ENCODE data around the gene DLX3.

DLX3 gene

DNA sequence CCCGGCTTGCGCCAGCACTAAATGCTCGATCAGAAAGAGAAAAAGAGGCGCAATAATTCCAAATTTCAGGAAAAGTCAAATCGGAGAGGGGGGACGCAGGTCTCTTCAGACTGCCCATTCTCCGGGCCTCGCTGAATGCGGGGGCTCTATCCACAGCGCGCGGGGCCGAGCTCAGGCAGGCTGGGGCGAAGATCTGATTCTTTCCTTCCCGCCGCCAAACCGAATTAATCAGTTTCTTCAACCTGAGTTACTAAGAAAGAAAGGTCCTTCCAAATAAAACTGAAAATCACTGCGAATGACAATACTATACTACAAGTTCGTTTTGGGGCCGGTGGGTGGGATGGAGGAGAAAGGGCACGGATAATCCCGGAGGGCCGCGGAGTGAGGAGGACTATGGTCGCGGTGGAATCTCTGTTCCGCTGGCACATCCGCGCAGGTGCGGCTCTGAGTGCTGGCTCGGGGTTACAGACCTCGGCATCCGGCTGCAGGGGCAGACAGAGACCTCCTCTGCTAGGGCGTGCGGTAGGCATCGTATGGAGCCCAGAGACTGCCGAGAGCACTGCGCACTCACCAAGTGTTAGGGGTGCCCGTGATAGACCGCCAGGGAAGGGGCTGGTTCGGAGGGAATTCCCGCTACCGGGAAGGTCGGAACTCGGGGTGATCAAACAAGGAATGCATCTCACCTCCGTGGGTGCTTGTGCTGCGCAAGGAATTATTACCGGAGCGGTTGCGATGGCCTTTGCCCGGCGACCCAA is 30.1 kb downstream of the DLX3 start:
- H4K91ac ChIP-seq (ENCODE audit: low read depth, low read length, poor library complexity), result no peak overlapping the region
- no CpG with 5 or more reads among the region's 52 CpGs for WGBS, 2 donors (ENCODE audit: extremely low coverage in 2 of 2, insufficient read length in 2 of 2, insufficient replicate concordance in 1 of 2)
- H3K4ac ChIP-seq (ENCODE audit: low read length), result no peak overlapping the region
- no peaks in the 10 kb centered on the region for H3K36me3 ChIP-seq (replicated peaks in 1 of 2; ENCODE audit: control insufficient read depth in 2 of 2, insufficient read depth in 2 of 2, low read length in 2 of 2)
- peak overlapping the region; percentile 61 for H2AK5ac ChIP-seq (ENCODE audit: low read depth, low read length)
- peak overlapping the region; percentile 11 for H2BK15ac ChIP-seq (ENCODE audit: low read length)
- no peak overlapping the region for H3K4me3 ChIP-seq (ENCODE audit: low read length in 2 of 2)
- DNase-seq (ENCODE audit: low spot score), result no peak
- no peak overlapping the region for H3K4me2 ChIP-seq (ENCODE audit: insufficient read depth, low read length, poor library complexity, severe bottlenecking)
- no peak overlapping the region for H4K8ac ChIP-seq (ENCODE audit: low read depth, low read length)
- peak overlapping the region; percentile 76 for H3K18ac ChIP-seq (ENCODE audit: low read length)
- H2BK120ac ChIP-seq (ENCODE audit: low read depth, low read length), result no peak overlapping the region
- H3K27ac ChIP-seq (replicated peaks; ENCODE audit: low read length), result no peak overlapping the region
- H3K9ac ChIP-seq (ENCODE audit: low read depth, low read length, poor library complexity), result no peak overlapping the region
- H3K9me3 ChIP-seq (replicated peaks in 1 of 2; ENCODE audit: control insufficient read depth in 2 of 2, insufficient read depth in 1 of 2, low read depth in 1 of 2, low read length in 2 of 2), result peaks cover 0 to 3% of the 10 kb centered on the region in 2 donors
- peak overlapping the region; percentile 40 for H2AFZ ChIP-seq (ENCODE audit: low read length)
- no peaks in the 10 kb centered on the region for H3K79me1 ChIP-seq (ENCODE audit: low read depth, low read length)
- H3K4me1 ChIP-seq (ENCODE audit: control insufficient read depth in 2 of 2, insufficient read depth in 1 of 2, low read depth in 1 of 2, low read length in 2 of 2), result peaks cover 12 to 22% of the 10 kb centered on the region in 2 donors
- H2BK12ac ChIP-seq (ENCODE audit: low read length), result no peak overlapping the region
- H3K23ac ChIP-seq (ENCODE audit: low read depth, low read length, poor library complexity), result peak overlapping the region; percentile 44
- H3K14ac ChIP-seq (ENCODE audit: low read length), result no peak overlapping the region
- H3K27me3 ChIP-seq (ENCODE audit: control insufficient read depth in 3 of 3, insufficient read depth in 3 of 3, low read depth in 1 of 3, low read length in 3 of 3), result peaks cover 49 to 85% (median 79%) of the 10 kb centered on the region in 3 experiments
- H2BK5ac ChIP-seq (ENCODE audit: low read length), result no peak overlapping the region

DNA sequence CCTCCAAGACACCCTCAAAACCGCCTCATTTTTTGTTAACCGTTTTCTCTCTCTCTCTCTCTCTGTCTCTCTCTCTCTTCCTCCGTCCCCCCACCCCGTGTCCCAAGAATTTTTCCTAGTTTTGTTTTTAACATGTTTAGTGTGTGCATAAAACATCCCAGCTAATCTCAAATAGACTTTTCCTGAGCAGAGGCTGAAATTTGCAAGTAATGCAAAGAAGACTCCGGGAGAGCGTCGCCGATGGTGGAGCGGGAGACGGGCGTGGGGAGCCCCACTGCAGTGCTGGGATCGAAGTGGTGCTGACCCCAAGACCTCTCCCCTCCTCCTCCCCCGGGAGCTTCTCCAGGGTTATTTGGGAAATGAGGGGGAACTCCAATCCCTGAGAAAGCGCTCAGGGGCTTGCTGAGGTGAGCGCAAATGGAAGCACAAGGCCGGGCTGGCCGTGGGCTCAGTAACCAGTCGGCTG is 30.7 kb downstream of the DLX3 start:
- Histone ChIP-seq H3K4me1 (ENCODE audit: control insufficient read depth in 2 of 2, insufficient read depth in 1 of 2, low read depth in 1 of 2, low read length in 2 of 2) (peaks cover 12 to 21% of the 10 kb centered on the region in 2 donors), H3K23ac (ENCODE audit: low read depth, low read length, poor library complexity) (no peak overlapping the region), H3K9me3 (replicated peaks in 1 of 2; ENCODE audit: control insufficient read depth in 2 of 2, insufficient read depth in 1 of 2, low read depth in 1 of 2, low read length in 2 of 2) (peaks cover 0 to 3% of the 10 kb centered on the region in 2 donors), H2BK15ac (ENCODE audit: low read length) (no peak overlapping the region), H3K79me1 (ENCODE audit: low read depth, low read length) (no peaks in the 10 kb centered on the region), H3K36me3 (replicated peaks in 1 of 2; ENCODE audit: control insufficient read depth in 2 of 2, insufficient read depth in 2 of 2, low read length in 2 of 2) (no peaks in the 10 kb centered on the region), H3K9ac (ENCODE audit: low read depth, low read length, poor library complexity) (no peak overlapping the region), H3K4me2 (ENCODE audit: insufficient read depth, low read length, poor library complexity, severe bottlenecking) (peak overlapping the region; percentile 58), H2AK5ac (ENCODE audit: low read depth, low read length) (peak overlapping the region; percentile 61), H2BK5ac (ENCODE audit: low read length) (no peak overlapping the region), H2BK120ac (ENCODE audit: low read depth, low read length) (no peak overlapping the region), H2AFZ (ENCODE audit: low read length) (peak overlapping the region; percentile 64), H3K18ac (ENCODE audit: low read length) (peak overlapping the region; percentile 67), H4K8ac (ENCODE audit: low read depth, low read length) (no peak overlapping the region), H3K14ac (ENCODE audit: low read length) (no peak overlapping the region), H3K27me3 (ENCODE audit: control insufficient read depth in 3 of 3, insufficient read depth in 3 of 3, low read depth in 1 of 3, low read length in 3 of 3) (peaks cover 45 to 80% (median 73%) of the 10 kb centered on the region in 3 experiments), H3K4ac (ENCODE audit: low read length) (no peak overlapping the region), H3K4me3 (ENCODE audit: low read length in 2 of 2) (no peak overlapping the region), H4K91ac (ENCODE audit: low read depth, low read length, poor library complexity) (no peak overlapping the region), H2BK12ac (ENCODE audit: low read length) (no peak overlapping the region), H3K27ac (replicated peaks; ENCODE audit: low read length) (no peak overlapping the region)
- no peak for DNase-seq (ENCODE audit: low spot score)
- no CpG with 5 or more reads among the region's 18 CpGs for WGBS, 2 donors (ENCODE audit: extremely low coverage in 2 of 2, insufficient read length in 2 of 2, insufficient replicate concordance in 1 of 2)

DNA sequence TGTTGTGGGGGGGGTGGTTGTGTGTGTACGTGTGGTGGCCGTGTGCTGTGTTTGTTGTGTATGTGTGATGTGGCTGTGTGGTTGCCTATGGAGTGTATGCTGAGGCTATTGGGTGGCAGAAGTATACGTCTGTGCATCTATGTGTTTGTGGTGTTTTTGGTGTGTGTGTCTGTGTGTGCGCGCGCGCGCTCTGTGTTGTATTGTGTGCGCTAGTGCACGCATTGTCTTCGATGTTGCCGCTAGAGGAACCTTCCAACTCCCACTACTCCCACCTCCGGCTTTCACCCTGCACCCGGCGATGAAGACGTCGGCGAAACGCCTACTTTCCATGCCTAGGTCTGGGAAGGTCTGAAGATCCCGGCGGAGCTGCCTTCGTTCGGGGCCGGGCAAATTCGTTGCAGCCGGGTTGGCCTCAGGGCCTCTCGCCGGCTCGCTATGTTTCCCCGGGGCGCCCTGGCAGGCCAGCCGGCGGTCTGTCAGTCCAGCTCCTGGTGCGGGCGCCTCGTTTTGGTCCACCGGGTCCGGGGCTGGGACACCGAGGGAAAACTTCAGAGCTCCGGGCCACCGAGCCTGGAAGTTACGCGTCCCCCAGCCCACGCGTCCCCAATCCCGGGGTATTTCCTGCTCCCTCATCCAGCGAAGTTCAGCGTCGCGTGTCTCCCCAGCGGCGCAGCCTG is 31.3 kb downstream of the DLX3 start:
- Histone ChIP-seq H2AFZ (ENCODE audit: low read length) (peak overlapping the region; percentile 64), H2BK120ac (ENCODE audit: low read depth, low read length) (no peak overlapping the region), H2AK5ac (ENCODE audit: low read depth, low read length) (no peak overlapping the region), H3K18ac (ENCODE audit: low read length) (peak overlapping the region; percentile 92), H2BK5ac (ENCODE audit: low read length) (no peak overlapping the region), H3K27me3 (ENCODE audit: control insufficient read depth in 3 of 3, insufficient read depth in 3 of 3, low read depth in 1 of 3, low read length in 3 of 3) (peaks cover 41 to 80% (median 68%) of the 10 kb centered on the region in 3 experiments), H4K8ac (ENCODE audit: low read depth, low read length) (no peak overlapping the region), H3K14ac (ENCODE audit: low read length) (no peak overlapping the region), H3K4ac (ENCODE audit: low read length) (no peak overlapping the region), H3K9ac (ENCODE audit: low read depth, low read length, poor library complexity) (peak overlapping the region; percentile 27), H2BK12ac (ENCODE audit: low read length) (no peak overlapping the region), H3K79me1 (ENCODE audit: low read depth, low read length) (no peaks in the 10 kb centered on the region), H3K9me3 (replicated peaks in 1 of 2; ENCODE audit: control insufficient read depth in 2 of 2, insufficient read depth in 1 of 2, low read depth in 1 of 2, low read length in 2 of 2) (peaks cover 0 to 3% of the 10 kb centered on the region in 2 donors), H3K4me1 (ENCODE audit: control insufficient read depth in 2 of 2, insufficient read depth in 1 of 2, low read depth in 1 of 2, low read length in 2 of 2) (peaks cover 12 to 20% of the 10 kb centered on the region in 2 donors), H3K36me3 (replicated peaks in 1 of 2; ENCODE audit: control insufficient read depth in 2 of 2, insufficient read depth in 2 of 2, low read length in 2 of 2) (no peaks in the 10 kb centered on the region), H4K91ac (ENCODE audit: low read depth, low read length, poor library complexity) (no peak overlapping the region), H2BK15ac (ENCODE audit: low read length) (peak overlapping the region; percentile 74), H3K4me2 (ENCODE audit: insufficient read depth, low read length, poor library complexity, severe bottlenecking) (peak overlapping the region; percentile 58), H3K27ac (replicated peaks; ENCODE audit: low read length) (no peak overlapping the region), H3K4me3 (ENCODE audit: low read length in 2 of 2) (peak overlapping the region in 1 of 2 donors; percentile 31), H3K23ac (ENCODE audit: low read depth, low read length, poor library complexity) (peak overlapping the region; percentile 45)
- no CpG with 5 or more reads among the region's 52 CpGs for WGBS, 2 donors (ENCODE audit: extremely low coverage in 2 of 2, insufficient read length in 2 of 2, insufficient replicate concordance in 1 of 2)
- DNase-seq (ENCODE audit: low spot score), result no peak

GRCh38 chr17:49963309-49963625 is 31.8 kb downstream of the DLX3 start:
- Histone ChIP-seq H3K18ac (ENCODE audit: low read length) (peak overlapping the region; percentile 92), H2BK120ac (ENCODE audit: low read depth, low read length) (no peak overlapping the region), H3K9ac (ENCODE audit: low read depth, low read length, poor library complexity) (no peak overlapping the region), H3K4me2 (ENCODE audit: insufficient read depth, low read length, poor library complexity, severe bottlenecking) (no peak overlapping the region), H3K23ac (ENCODE audit: low read depth, low read length, poor library complexity) (peak overlapping the region; percentile 45), H3K36me3 (replicated peaks in 1 of 2; ENCODE audit: control insufficient read depth in 2 of 2, insufficient read depth in 2 of 2, low read length in 2 of 2) (no peaks in the 10 kb centered on the region), H3K4me1 (ENCODE audit: control insufficient read depth in 2 of 2, insufficient read depth in 1 of 2, low read depth in 1 of 2, low read length in 2 of 2) (peaks cover 7 to 19% of the 10 kb centered on the region in 2 donors), H3K14ac (ENCODE audit: low read length) (no peak overlapping the region), H3K27me3 (ENCODE audit: control insufficient read depth in 3 of 3, insufficient read depth in 3 of 3, low read depth in 1 of 3, low read length in 3 of 3) (peaks cover 38 to 78% (median 63%) of the 10 kb centered on the region in 3 experiments), H3K79me1 (ENCODE audit: low read depth, low read length) (no peaks in the 10 kb centered on the region), H3K9me3 (replicated peaks in 1 of 2; ENCODE audit: control insufficient read depth in 2 of 2, insufficient read depth in 1 of 2, low read depth in 1 of 2, low read length in 2 of 2) (peaks cover 0 to 3% of the 10 kb centered on the region in 2 donors), H2AK5ac (ENCODE audit: low read depth, low read length) (no peak overlapping the region), H2AFZ (ENCODE audit: low read length) (no peak overlapping the region), H3K4ac (ENCODE audit: low read length) (no peak overlapping the region), H3K27ac (replicated peaks; ENCODE audit: low read length) (no peak overlapping the region), H2BK12ac (ENCODE audit: low read length) (no peak overlapping the region), H4K91ac (ENCODE audit: low read depth, low read length, poor library complexity) (no peak overlapping the region), H4K8ac (ENCODE audit: low read depth, low read length) (no peak overlapping the region), H2BK5ac (ENCODE audit: low read length) (no peak overlapping the region), H3K4me3 (ENCODE audit: low read length in 2 of 2) (peak overlapping the region in 1 of 2 donors; percentile 31), H2BK15ac (ENCODE audit: low read length) (peak overlapping the region; percentile 74)
- no CpG with 5 or more reads among the region's 4 CpGs for WGBS, 2 donors (ENCODE audit: extremely low coverage in 2 of 2, insufficient read length in 2 of 2, insufficient replicate concordance in 1 of 2)
- no peak for DNase-seq (ENCODE audit: low spot score)
